MM.1S (cell line): ENCODE measurements around the gene ANTKMT.

Experiments
- DNase-seq: peaks from one replicate; pipeline ENCODE4 v3.0.0-alpha.2; 2015
- H2AFZ ChIP-seq: fragments of 300-600 bp; sonication (generic); 2 replicates; pipeline ENCODE4 v1.6.0; 2016; ENCODE audit warnings: antibody characterized with exemption, low read length
- H3F3A ChIP-seq: fragments of 300-600 bp; sonication (generic); 2 replicates; pipeline ENCODE4 v1.6.1; 2016; ENCODE audit warnings: mild to moderate bottlenecking, antibody characterized with exemption, low read length, moderate library complexity, mixed read lengths; ENCODE audit not compliant: insufficient read depth
- H3K27ac ChIP-seq: fragments of 300-600 bp; sonication (generic); 2 replicates; pipeline ENCODE4 v1.5.1; 2016; ENCODE audit warnings: mild to moderate bottlenecking, low read length
- H3K27me3 ChIP-seq: fragments of 300-600 bp; sonication (generic); replicated peaks from 2 replicates; pipeline ENCODE4 v1.6.0; 2016; ENCODE audit warnings: low read length; ENCODE audit not compliant: insufficient read depth
- H3K36me3 ChIP-seq: fragments of 300-600 bp; sonication (generic); replicated peaks from 2 replicates; pipeline ENCODE4 v1.6.1; 2016; ENCODE audit warnings: mild to moderate bottlenecking, low read length, mixed read lengths; ENCODE audit not compliant: insufficient read depth
- H3K4me1 ChIP-seq: fragments of 300-600 bp; sonication (generic); 2 replicates; pipeline ENCODE4 v1.6.1; 2016; ENCODE audit warnings: low read length, mixed read lengths
- H3K4me2 ChIP-seq: fragments of 300-600 bp; sonication (generic); 2 replicates; pipeline ENCODE4 v1.6.0; 2016; ENCODE audit warnings: low read depth, low read length
- H3K4me3 ChIP-seq: fragments of 300-600 bp; sonication (generic); 2 replicates; pipeline ENCODE4 v1.5.1; 2016; ENCODE audit warnings: low read length, mixed read lengths
- H3K79me2 ChIP-seq: fragments of 300-600 bp; sonication (generic); 2 replicates; pipeline ENCODE4 v1.6.1; 2016; ENCODE audit warnings: mixed run types, low read length, mixed read lengths
- H3K9ac ChIP-seq: fragments of 300-600 bp; sonication (generic); 2 replicates; pipeline ENCODE4 v1.6.1; 2016; ENCODE audit warnings: low read length, mixed read lengths
- H3K9me2 ChIP-seq: fragments of 300-600 bp; sonication (generic); replicated peaks from 2 replicates; pipeline ENCODE4 v1.6.1; 2016; ENCODE audit warnings: mild to moderate bottlenecking, low read length, mixed read lengths; ENCODE audit not compliant: insufficient read depth
- H3K9me3 ChIP-seq: fragments of 300-600 bp; sonication (generic); replicated peaks from 2 replicates; pipeline ENCODE4 v1.6.1; 2016; ENCODE audit warnings: mild to moderate bottlenecking, low read length, mixed read lengths; ENCODE audit not compliant: insufficient read depth
- H4K20me1 ChIP-seq: fragments of 300-600 bp; sonication (generic); 2 replicates; pipeline ENCODE4 v1.6.1; 2016; ENCODE audit warnings: mild to moderate bottlenecking, low read length, moderate library complexity, mixed read lengths; ENCODE audit not compliant: insufficient read depth
- CTCF ChIP-seq: fragments of 300-600 bp; sonication (generic); IDR thresholded peaks from 2 replicates; pipeline ENCODE4 v1.5.1; 2016; ENCODE audit warnings: antibody characterized with exemption, low read length, mixed read lengths
- EZH2 ChIP-seq: fragments of 300-600 bp; sonication (generic); optimal IDR thresholded peaks from 2 replicates; pipeline ENCODE3; 2017; ENCODE audit warnings: low read depth, mild to moderate bottlenecking, antibody characterized with exemption, low read length, mixed read lengths
- EZH2phosphoT487 ChIP-seq: fragments of 300-600 bp; sonication (generic); IDR thresholded peaks from 2 replicates; pipeline ENCODE4 v1.6.1; 2018; ENCODE audit warnings: antibody characterized with exemption, low read length

The ANTKMT gene

GRCh38 chr16:709566-710499, 11.1 kb upstream of the ANTKMT start:
- Histone ChIP-seq H3K4me1 (peaks cover 7% of the 10 kb centered on the region; the same call in 1 of the 2 replicates), H3K79me2 (no peaks in the 10 kb centered on the region), H3K4me3 (no peak overlapping the region), H3K27me3 (peaks cover 49% of the 10 kb centered on the region), H3K4me2 (no peak overlapping the region), H3K9ac (no peak overlapping the region), H3K27ac (no peak overlapping the region), H3K9me2 (no peaks in the 10 kb centered on the region), H3F3A (no peaks in the 10 kb centered on the region), H4K20me1 (no peaks in the 10 kb centered on the region), H3K9me3 (no peaks in the 10 kb centered on the region), H2AFZ (no peak overlapping the region), H3K36me3 (no peaks in the 10 kb centered on the region)
- TF ChIP-seq CTCF (no peak), EZH2phosphoT487 (no peak)
- no peak for DNase-seq

- no peaks in the 10 kb centered on the region for H3K9me2 ChIP-seq
- no peak for TF ChIP-seq CTCF
- TF ChIP-seq EZH2 = no peak
- no peak for TF ChIP-seq EZH2phosphoT487
- H3K4me1 ChIP-seq = peaks cover 7% of the 10 kb centered on the region; the same call in 1 of the 2 replicates
- H3K4me3 ChIP-seq = no peak overlapping the region
- no peaks in the 10 kb centered on the region for H3K79me2 ChIP-seq
- no peak overlapping the region for H3K4me2 ChIP-seq
- no peak overlapping the region for H3K9ac ChIP-seq
- H3K27me3 ChIP-seq = peaks cover 46% of the 10 kb centered on the region
- no peaks in the 10 kb centered on the region for H3K36me3 ChIP-seq
- H4K20me1 ChIP-seq = no peaks in the 10 kb centered on the region
- H3K9me3 ChIP-seq = no peaks in the 10 kb centered on the region
- H3F3A ChIP-seq = no peaks in the 10 kb centered on the region
- H3K27ac ChIP-seq = no peak overlapping the region
- H2AFZ ChIP-seq = no peak overlapping the region
- no peak for DNase-seq
Observed at GRCh38 chr16:710500-711075, 10.4 kb upstream of the ANTKMT start.

- H3K9me3 ChIP-seq = no peaks in the 10 kb centered on the region
- no peaks in the 10 kb centered on the region for H4K20me1 ChIP-seq
- H3K9me2 ChIP-seq = no peaks in the 10 kb centered on the region
- peaks cover 46% of the 10 kb centered on the region for H3K27me3 ChIP-seq
- TF ChIP-seq EZH2phosphoT487 = no peak
- no peak for TF ChIP-seq EZH2
- TF ChIP-seq CTCF = no peak
- H3K4me3 ChIP-seq = no peak overlapping the region
- H3K36me3 ChIP-seq = no peaks in the 10 kb centered on the region
- H3K4me1 ChIP-seq = peaks cover 7% of the 10 kb centered on the region; the same call in 1 of the 2 replicates
- no peaks in the 10 kb centered on the region for H3F3A ChIP-seq
- no peak overlapping the region for H3K9ac ChIP-seq
- no peak overlapping the region for H3K27ac ChIP-seq
- no peak for DNase-seq
- H3K79me2 ChIP-seq = no peaks in the 10 kb centered on the region
- no peak overlapping the region for H2AFZ ChIP-seq
- no peak overlapping the region for H3K4me2 ChIP-seq
Observed at GRCh38 chr16:711084-711483, 9.9 kb upstream of the ANTKMT start.
